ENCODE data around the gene CCDC134. TPM values are rescaled to one million over a fixed set of nuclear protein-coding genes. Genes with fewer than 3 reads are reported as not detected.
A peak's percentile ranks its signal among the peaks of the same experiment; 100 is the strongest.

CCDC134 gene
- polyA plus RNA-seq, 1 donor (not counting 4 experiments of a cell fraction or from before 2014, with no cell fraction given), result 4.1 TPM

DNA sequence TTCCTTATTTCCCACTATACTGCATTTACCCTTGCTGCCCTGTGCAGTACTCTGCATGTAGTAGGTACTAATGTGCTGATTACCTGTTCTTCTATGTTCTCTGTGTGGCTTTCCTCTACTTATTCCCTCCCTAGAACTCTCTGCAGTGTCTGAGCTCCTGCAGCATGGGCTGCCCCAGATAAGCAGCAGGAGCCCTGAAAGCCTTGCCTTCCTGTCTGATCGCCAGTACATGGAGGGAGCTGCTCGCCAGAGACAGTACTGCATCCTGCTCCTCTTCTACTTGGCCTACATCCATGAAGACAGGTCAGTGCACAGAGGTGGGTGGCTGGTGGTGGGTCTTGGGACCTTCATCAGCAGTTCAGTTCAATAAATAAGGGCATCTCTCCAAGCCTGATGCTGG, 42.2 kb upstream of the CCDC134 start:
- H3K79me2 ChIP-seq (ENCODE audit: control insufficient read depth, insufficient read depth, low read length), result no peaks in the 10 kb centered on the region
- no peaks in the 10 kb centered on the region for H3K36me3 ChIP-seq (ENCODE audit: control insufficient read depth in 2 of 2, extremely low read depth in 1 of 2, insufficient read depth in 2 of 2, low read length in 2 of 2)
- no peak overlapping the region for H3K4me2 ChIP-seq (ENCODE audit: control insufficient read depth, extremely low read depth, insufficient read depth, low read depth, low read length)
- H3K27ac ChIP-seq (ENCODE audit: control insufficient read depth, insufficient read depth, low read length), result no peak overlapping the region
- no peaks in the 10 kb centered on the region for H4K20me1 ChIP-seq (ENCODE audit: control insufficient read depth, extremely low read depth, insufficient read depth, low read length)
- no peak overlapping the region for H3K4me3 ChIP-seq (ENCODE audit: control insufficient read depth in 2 of 3, extremely low read depth in 1 of 3, insufficient read depth in 2 of 3, low read depth in 1 of 3, low read length in 3 of 3)
- no peaks in the 10 kb centered on the region for H3K9me1 ChIP-seq (ENCODE audit: control insufficient read depth, extremely low read depth, insufficient read depth, low read length)
- peaks cover 5% of the 10 kb centered on the region for H3K4me1 ChIP-seq (ENCODE audit: control insufficient read depth, extremely low read depth, insufficient read depth, low read length)
- dilution Hi-C loops (cut with MboI; ENCODE audit: extremely low pct_ligation_motif_present, low sequenced_read_pairs), result no loop called here
- H3K9me3 ChIP-seq (ENCODE audit: control insufficient read depth, low read depth, low read length), result no peaks in the 10 kb centered on the region
- no peak overlapping the region for H3K9ac ChIP-seq (ENCODE audit: control insufficient read depth, extremely low read depth, insufficient read depth, low read length)
- FAIRE-seq (no peak), DNase-seq (ENCODE audit: low read depth, low spot score) (no peak)
- H3K27me3 ChIP-seq (ENCODE audit: control insufficient read depth, extremely low read depth, insufficient read depth, low read length), result no peaks in the 10 kb centered on the region
- no peak overlapping the region for H2AFZ ChIP-seq (ENCODE audit: control insufficient read depth, low read length)
- TF ChIP-seq CTCF (optimal IDR thresholded peaks at IDR 0.05 in 1 of 3, IDR thresholded peaks at IDR 0.05 in 1 of 3, conservative IDR thresholded peaks at IDR 0.05 in 1 of 3; ENCODE audit: extremely low read depth in 1 of 3, insufficient read depth in 2 of 3, low read length in 3 of 3) (no peak), EZH2 (IDR thresholded peaks at IDR 0.05; ENCODE audit: low read length) (no peak)

DNA sequence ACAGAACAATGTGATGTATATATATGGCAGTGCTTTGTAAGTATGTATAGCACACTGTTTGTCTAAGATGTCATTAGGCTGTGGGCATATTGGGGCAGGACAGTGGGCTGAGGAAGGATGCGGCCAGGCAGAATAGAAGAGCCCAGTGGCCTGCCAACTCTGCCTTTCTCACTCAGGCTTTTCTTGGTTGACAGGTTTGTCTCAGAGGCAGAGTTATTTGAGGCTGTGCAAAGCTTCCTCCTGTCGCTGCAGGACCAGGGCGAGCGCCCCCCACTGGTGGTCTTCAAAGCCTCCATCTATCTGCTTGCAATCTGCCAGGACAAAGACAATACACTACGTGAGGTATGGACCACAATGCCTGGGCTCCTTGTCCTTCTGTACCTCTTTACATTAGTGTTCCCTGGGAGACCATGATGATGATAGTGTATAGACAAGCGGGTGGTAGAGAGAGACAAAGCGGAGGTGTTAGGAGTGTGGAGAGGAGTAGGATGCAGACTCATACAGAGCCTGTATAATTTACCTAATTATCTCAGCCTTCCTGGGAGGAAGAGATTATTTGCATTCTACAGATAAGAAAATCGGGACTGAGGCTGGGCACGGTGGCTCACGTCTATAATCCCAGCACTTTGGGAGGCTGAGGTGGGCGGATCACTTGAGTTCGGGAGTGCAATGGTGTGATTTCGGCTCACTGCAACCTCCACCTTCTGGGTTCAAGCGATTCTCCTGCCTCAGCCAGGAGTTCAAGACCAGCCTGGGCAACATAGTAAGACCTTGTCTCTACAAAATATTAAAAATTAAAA, 37.3 kb upstream of the CCDC134 start:
- dilution Hi-C loops (cut with MboI; ENCODE audit: extremely low pct_ligation_motif_present, low sequenced_read_pairs), result no loop called here
- Histone ChIP-seq H3K4me3 (ENCODE audit: control insufficient read depth in 2 of 3, extremely low read depth in 1 of 3, insufficient read depth in 2 of 3, low read depth in 1 of 3, low read length in 3 of 3) (no peak overlapping the region), H3K9ac (ENCODE audit: control insufficient read depth, extremely low read depth, insufficient read depth, low read length) (no peak overlapping the region), H3K9me1 (ENCODE audit: control insufficient read depth, extremely low read depth, insufficient read depth, low read length) (no peaks in the 10 kb centered on the region), H3K9me3 (ENCODE audit: control insufficient read depth, low read depth, low read length) (no peaks in the 10 kb centered on the region), H3K36me3 (ENCODE audit: control insufficient read depth in 2 of 2, extremely low read depth in 1 of 2, insufficient read depth in 2 of 2, low read length in 2 of 2) (no peaks in the 10 kb centered on the region), H3K4me2 (ENCODE audit: control insufficient read depth, extremely low read depth, insufficient read depth, low read depth, low read length) (no peak overlapping the region), H3K79me2 (ENCODE audit: control insufficient read depth, insufficient read depth, low read length) (no peaks in the 10 kb centered on the region), H2AFZ (ENCODE audit: control insufficient read depth, low read length) (no peak overlapping the region), H4K20me1 (ENCODE audit: control insufficient read depth, extremely low read depth, insufficient read depth, low read length) (no peaks in the 10 kb centered on the region), H3K4me1 (ENCODE audit: control insufficient read depth, extremely low read depth, insufficient read depth, low read length) (peaks cover 11% of the 10 kb centered on the region), H3K27me3 (ENCODE audit: control insufficient read depth, extremely low read depth, insufficient read depth, low read length) (no peaks in the 10 kb centered on the region), H3K27ac (ENCODE audit: control insufficient read depth, insufficient read depth, low read length) (no peak overlapping the region)
- TF ChIP-seq CTCF (optimal IDR thresholded peaks at IDR 0.05 in 1 of 3, IDR thresholded peaks at IDR 0.05 in 1 of 3, conservative IDR thresholded peaks at IDR 0.05 in 1 of 3; ENCODE audit: extremely low read depth in 1 of 3, insufficient read depth in 2 of 3, low read length in 3 of 3) (peak; percentile 61 to 68 (median 64)), EZH2 (IDR thresholded peaks at IDR 0.05; ENCODE audit: low read length) (no peak)
- peak; percentile 84 for FAIRE-seq
- DNase-seq (ENCODE audit: low read depth, low spot score), result no peak

Measured in keratinocyte (primary cell).